DND-41 (cell line): Measurements from ENCODE around the gene CEP85.

ENCODE experiments used
- CTCF ChIP-seq: IDR thresholded peaks from 2 replicates; pipeline ENCODE4 v1.5.1; 2012; ENCODE audit warnings: borderline replicate concordance, low read length, moderate library complexity, mild to moderate bottlenecking; ENCODE audit not compliant: poor library complexity, severe bottlenecking; ENCODE audit errors: extremely low read depth
- EZH2 ChIP-seq: IDR thresholded peaks from 3 replicates; pipeline ENCODE4 v1.6.1; 2012; ENCODE audit warnings: borderline replicate concordance, low read depth, mild to moderate bottlenecking, moderate library complexity, low read length, inconsistent platforms; ENCODE audit not compliant: severe bottlenecking

GRCh38 chr1:26302733-26303405 is 68.9 kb downstream of the CEP85 start:
- TF ChIP-seq CTCF (no peak), EZH2 (no peak)
